ENCODE data around the gene PHRF1.

Gene PHRF1

DNA sequence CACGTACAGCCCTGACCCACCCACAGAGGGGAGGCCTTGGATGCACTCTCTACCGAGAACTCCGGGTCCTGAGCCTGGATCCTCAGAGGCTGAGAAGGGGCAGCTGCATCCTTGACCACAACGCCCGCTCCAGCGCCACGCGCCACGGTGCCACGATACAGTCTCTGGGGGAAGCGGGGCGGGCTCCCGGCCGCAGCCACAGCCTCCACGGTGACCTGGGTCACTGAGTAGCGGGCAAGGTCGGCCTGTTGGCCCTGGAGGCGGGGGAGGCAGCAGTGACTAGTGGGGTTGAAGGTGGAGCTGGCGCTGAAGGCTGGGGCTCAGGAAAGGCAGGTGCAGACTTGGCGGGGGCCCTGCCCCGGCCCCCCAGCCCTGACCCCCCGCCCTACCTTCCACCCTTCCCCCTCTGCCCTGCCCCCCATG is 43.4 kb downstream of the PHRF1 start:
- TF ChIP-seq CTCF (IDR thresholded peaks at IDR 0.05; ENCODE audit: low read depth, low read length, missing control alignments): no peak
- no peak overlapping the region for H3K4me3 ChIP-seq (ENCODE audit: low read depth, low read length)
- in situ Hi-C loops (cut with HindIII; ENCODE audit: low sequenced_read_pairs): no loop called here
- no peak for DNase-seq (ENCODE audit: low read depth)

GRCh38 chr11:620201-620600 is 43.9 kb downstream of the PHRF1 start:
- no peak for DNase-seq (ENCODE audit: low read depth)
- no peak for TF ChIP-seq CTCF (IDR thresholded peaks at IDR 0.05; ENCODE audit: low read depth, low read length, missing control alignments)
- in situ Hi-C loops (cut with HindIII; ENCODE audit: low sequenced_read_pairs): no loop called here
- no peak overlapping the region for H3K4me3 ChIP-seq (ENCODE audit: low read depth, low read length)

DNA sequence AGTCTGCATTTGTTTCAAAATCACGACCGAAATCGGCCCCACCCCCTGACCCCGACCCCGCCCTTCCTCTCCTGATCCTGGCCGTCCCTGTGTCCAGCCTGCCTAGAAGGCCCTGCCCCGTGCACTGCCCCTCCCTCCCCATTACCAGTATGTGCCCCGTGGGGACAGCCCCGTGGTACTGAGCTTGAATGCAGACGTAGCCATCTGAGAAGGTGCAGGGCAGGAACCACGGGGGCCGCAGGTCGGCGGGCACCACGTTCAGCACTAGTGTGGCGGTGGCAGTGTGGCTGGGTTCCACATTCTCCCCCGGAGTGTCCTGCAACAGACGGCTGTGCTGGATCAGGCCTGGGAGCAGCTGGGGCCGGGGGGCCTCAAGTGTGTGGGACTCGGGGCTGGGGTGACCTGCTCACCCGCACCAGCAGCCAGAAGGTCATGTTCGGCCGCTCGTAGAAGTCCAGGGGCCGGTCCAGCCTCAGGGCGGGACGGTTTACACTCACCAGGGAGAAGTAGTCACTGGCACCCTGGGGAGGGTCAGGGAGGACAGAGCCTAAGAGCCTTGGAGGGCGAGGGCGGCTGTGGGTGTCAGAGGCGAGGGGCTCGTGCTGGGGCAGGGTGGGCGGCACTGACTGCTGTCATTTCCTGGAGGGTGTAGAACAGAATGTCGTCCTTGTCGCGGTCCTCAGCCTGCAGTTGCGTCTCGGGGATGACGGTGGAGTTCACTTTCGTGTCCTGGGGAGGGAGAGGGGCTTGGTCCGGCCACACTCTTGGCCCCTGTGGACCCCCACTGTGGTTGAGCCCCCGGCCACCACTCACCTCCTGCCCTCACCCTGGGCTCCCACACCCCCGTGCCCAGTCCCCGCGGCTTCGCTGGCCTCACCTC is 44.9 kb downstream of the PHRF1 start:
- TF ChIP-seq CTCF (IDR thresholded peaks at IDR 0.05; ENCODE audit: low read depth, low read length, missing control alignments): no peak
- in situ Hi-C loops (cut with HindIII; ENCODE audit: low sequenced_read_pairs): no loop called here
- DNase-seq (ENCODE audit: low read depth): no peak
- no peak overlapping the region for H3K4me3 ChIP-seq (ENCODE audit: low read depth, low read length)

DNA sequence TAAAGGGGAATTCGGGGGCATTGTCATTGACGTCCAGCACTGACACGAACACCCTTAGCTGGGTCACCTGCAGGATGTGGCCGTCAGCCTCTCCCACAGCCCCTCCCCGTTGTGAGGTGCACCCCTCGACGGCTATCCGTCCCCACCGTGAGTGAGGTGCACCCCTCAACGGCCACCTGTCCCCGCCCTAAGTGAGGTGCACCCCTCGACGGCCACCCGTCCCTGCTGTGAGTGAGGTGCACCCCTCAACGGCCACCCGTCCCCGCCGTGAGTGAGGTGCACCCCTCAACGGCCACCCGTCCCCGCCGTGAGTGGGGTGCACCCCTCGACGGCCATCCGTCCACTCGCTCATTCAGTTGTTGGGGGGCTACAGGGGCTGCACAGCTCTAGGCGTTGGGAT is 45.6 kb downstream of the PHRF1 start:
- no peak for DNase-seq (ENCODE audit: low read depth)
- in situ Hi-C loops (cut with HindIII; ENCODE audit: low sequenced_read_pairs): no loop called here
- TF ChIP-seq CTCF (IDR thresholded peaks at IDR 0.05; ENCODE audit: low read depth, low read length, missing control alignments): no peak
- no peak overlapping the region for H3K4me3 ChIP-seq (ENCODE audit: low read depth, low read length)

GRCh38 chr11:623349-623869 is 47.1 kb downstream of the PHRF1 start:
- no peak for TF ChIP-seq CTCF (IDR thresholded peaks at IDR 0.05; ENCODE audit: low read depth, low read length, missing control alignments)
- in situ Hi-C loops (cut with HindIII; ENCODE audit: low sequenced_read_pairs): no loop called here
- H3K4me3 ChIP-seq (ENCODE audit: low read depth, low read length): no peak overlapping the region
- DNase-seq (ENCODE audit: low read depth): no peak

DNA sequence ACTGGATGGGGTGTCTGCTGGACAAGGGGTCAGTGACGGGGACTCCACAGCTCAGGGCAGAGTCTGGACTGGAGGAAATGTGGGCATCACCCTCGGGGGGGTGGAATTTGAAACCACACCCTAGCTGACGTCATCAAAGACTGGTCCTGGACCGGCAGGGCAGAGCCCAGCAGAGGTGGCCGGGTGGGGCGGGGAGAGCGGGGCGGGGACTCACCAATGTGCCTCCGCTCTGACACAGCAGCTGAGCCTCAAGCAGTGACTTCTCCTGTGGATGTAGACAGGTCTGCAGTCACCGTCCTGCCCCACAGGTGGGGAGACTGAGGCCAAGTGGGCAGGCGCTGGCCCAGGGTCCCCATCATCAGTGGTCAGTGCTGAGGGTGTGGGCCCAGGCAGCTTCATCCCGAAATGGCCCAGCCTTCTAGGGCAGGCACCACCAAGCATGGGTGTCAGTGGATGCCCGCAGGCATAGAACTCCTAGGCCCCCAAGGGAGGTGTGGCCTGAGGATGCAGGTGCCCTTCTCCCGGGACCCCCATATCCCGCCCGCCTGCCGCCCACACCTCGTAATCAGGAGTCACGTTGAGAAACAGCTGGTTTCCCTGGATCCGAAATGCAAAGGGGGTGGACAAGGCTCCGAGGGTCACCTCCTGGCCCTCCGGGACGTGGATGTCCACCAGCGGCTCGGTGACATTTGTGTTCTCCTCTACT is 47.9 kb downstream of the PHRF1 start:
- DNase-seq (ENCODE audit: low read depth): no peak

More for the DNA sequence above, 47.9 kb downstream of the PHRF1 start:
- in situ Hi-C loops (cut with HindIII; ENCODE audit: low sequenced_read_pairs): no loop called here
- no peak for TF ChIP-seq CTCF (IDR thresholded peaks at IDR 0.05; ENCODE audit: low read depth, low read length, missing control alignments)
- H3K4me3 ChIP-seq (ENCODE audit: low read depth, low read length): no peak overlapping the region
